GM18867 (cell line): ENCODE results near the gene PDZRN4.
"Not testable (repeated sequence)": the region's sequence is repeated elsewhere in the genome, so short reads cannot be mapped to it uniquely, and the experiment has no call there.

Experiments used
- ATAC-seq: cut with Tn5 transposase; IDR thresholded peaks from one replicate; pipeline ENCODE4 v1.9.1; 2021; ENCODE audit warnings: mild to moderate bottlenecking, moderate library complexity; ENCODE audit not compliant: unreplicated experiment

Gene PDZRN4

GRCh38 chr12:41280341-41281095 lies 92.4 kb downstream of the PDZRN4 start:
- ATAC-seq, result not testable (repeated sequence)

GRCh38 chr12:41285470-41285869 lies 97.3 kb downstream of the PDZRN4 start:
- ATAC-seq, result not testable (repeated sequence)

- no peak for ATAC-seq
Measured at GRCh38 chr12:41286426-41286825, 98.3 kb downstream of the PDZRN4 start.

- ATAC-seq, result peak; percentile 94
Measured at GRCh38 chr12:41287500-41288141, 99.5 kb downstream of the PDZRN4 start.

GRCh38 chr12:41288142-41288811 lies 100.2 kb downstream of the PDZRN4 start:
- ATAC-seq, result no peak

- ATAC-seq, result no peak
Measured at GRCh38 chr12:41289501-41289900, 101.4 kb downstream of the PDZRN4 start.

- ATAC-seq, result no peak
Measured at GRCh38 chr12:41293011-41293410, 104.9 kb downstream of the PDZRN4 start.

- ATAC-seq, result no peak
Measured at GRCh38 chr12:41293461-41293860, 105.3 kb downstream of the PDZRN4 start.

- ATAC-seq, result peak; percentile 60
Measured at GRCh38 chr12:41302979-41303403, 114.9 kb downstream of the PDZRN4 start.

- no peak for ATAC-seq
Measured at GRCh38 chr12:41304526-41304925, 116.4 kb downstream of the PDZRN4 start.

- ATAC-seq, result no peak
Measured at GRCh38 chr12:41310367-41310766, 122.2 kb downstream of the PDZRN4 start.

- ATAC-seq, result no peak
Measured at GRCh38 chr12:41311883-41312282, 123.8 kb downstream of the PDZRN4 start.

GRCh38 chr12:41312451-41312850 lies 124.3 kb downstream of the PDZRN4 start:
- not testable (repeated sequence) for ATAC-seq

GRCh38 chr12:41325336-41325735 lies 137.2 kb downstream of the PDZRN4 start:
- ATAC-seq, result no peak

- no peak for ATAC-seq
Measured at GRCh38 chr12:41327096-41327895, 139.2 kb downstream of the PDZRN4 start.

GRCh38 chr12:41333974-41334373 lies 145.9 kb downstream of the PDZRN4 start:
- no peak for ATAC-seq

GRCh38 chr12:41334390-41334789 lies 146.3 kb downstream of the PDZRN4 start:
- no peak for ATAC-seq

GRCh38 chr12:41336041-41336549 lies 148.0 kb downstream of the PDZRN4 start:
- ATAC-seq, result no peak

- no peak for ATAC-seq
Measured at GRCh38 chr12:41339784-41340183, 151.7 kb downstream of the PDZRN4 start.

- no peak for ATAC-seq
Measured at GRCh38 chr12:41344776-41345470, 156.8 kb downstream of the PDZRN4 start.
